Right lobe of liver (tissue), 6 donors: Measurements from ENCODE around the gene HTR7. TPM values are rescaled to one million over a fixed set of nuclear protein-coding genes. Genes with fewer than 3 reads are reported as not detected.
"Not testable (repeated sequence)": the region's sequence is repeated elsewhere in the genome, so short reads cannot be mapped to it uniquely, and the experiment has no call there.

Experiments
- ATAC-seq, 4 donors: fragments of 200-7000 bp; cut with Tn5 transposase; one replicate each; pipeline ENCODE4 v1.9.1; 2020; ENCODE audit warnings: mild to moderate bottlenecking in 4 of 4, moderate library complexity in 4 of 4
- DNase-seq, 3 donors: peaks; one replicate each; pipeline ENCODE4 v3.0.0-alpha.2; 2020
- H3K27ac ChIP-seq, 3 donors: fragments of 200-600 bp; one replicate each; pipeline ENCODE4 v1.8.0; 2022
- H3K27me3 ChIP-seq, 2 donors: fragments of 200-600 bp; one replicate each; pipeline ENCODE4 v1.8.0; 2022
- H3K36me3 ChIP-seq, 4 donors: fragments of 200-600 bp; sonication (generic) in 1 of 4; one replicate each; pipeline versions ENCODE4 v1.5.1 to v1.8.0; 2017 to 2022; ENCODE audit warnings: control low read depth in 1 of 4
- H3K4me1 ChIP-seq, 4 donors: fragments of 200-600 bp; sonication (generic) in 1 of 4; one replicate each; pipeline versions ENCODE4 v1.5.1 to v1.8.0; 2017 to 2022; ENCODE audit warnings: control low read depth in 1 of 4
- H3K4me3 ChIP-seq, 3 donors: fragments of 200-600 bp; one replicate each; pipeline ENCODE4 v1.8.0; 2022
- H3K9me3 ChIP-seq, 4 donors: fragments of 200-600 bp; sonication (generic) in 1 of 4; one replicate each; pipeline versions ENCODE4 v1.5.1 to v1.8.0; 2017 to 2022; ENCODE audit warnings: control low read depth in 1 of 4
- POLR2A ChIP-seq: fragments of 450-650 bp; IDR thresholded peaks from one replicate; pipeline ENCODE4 v1.6.1; 2017; ENCODE audit warnings: antibody characterized with exemption, mild to moderate bottlenecking
- WGBS: methylation state at CpG from one replicate; pipeline ENCODE4 v1.1.6; 2018; ENCODE audit warnings: low coverage, low lambda C conversion rate; ENCODE audit not compliant: insufficient coverage; ENCODE audit errors: missing lambda C conversion rate; 5-methylcytosine and 5-hydroxymethylcytosine counted together
- intact Hi-C, 2 donors: fragments of 100-400 bp; cut with DNase I; formaldehyde crosslinking; loops; one replicate each; pipeline versions ENCODE4 v1.11.2 to v1.14.1; 2022
- total RNA-seq, 6 experiments: library from RNA; depleted of rRNA in 2 of 6; stranded (reverse); fragments of >200 nt in 2 of 6; fragmentation: NEBNext Ultra II Directional in 3 of 6; extraction: Animal tissue kit (Norgen Biotek cat#: 25700) in 3 of 6; gene quantifications; one replicate each; pipeline versions ENCODE4 v1.1.0 to v1.2.4, GENCODE V29; 2016 to 2023
- TF ChIP-seq, protein P1 (sequence below), 4 donors: fragments of 200-600 bp in 3 of 4; fragments of 450-650 bp in 1 of 4; IDR thresholded peaks; one replicate each; pipeline versions ENCODE4 v1.5.1 to v1.8.0; 2016 to 2022; ENCODE audit warnings: antibody characterized with exemption in 4 of 4, mild to moderate bottlenecking in 2 of 4
- donor health status: DM: no; HTN: yes; CAD: no.
- donor health status: DM: no; HTN: no; CAD: no.
- donor health status: DM: no; HTN: no; CAD: no.
- donor health status: DM: no; HTN: yes; CAD: no.
- donor health status: DM: no; HTN: yes; CAD: no.

The HTR7 gene
- total RNA-seq, 6 experiments from 2014 or later = 0.07 to 0.43 (median 0.19) TPM; not detected in 1

DNA sequence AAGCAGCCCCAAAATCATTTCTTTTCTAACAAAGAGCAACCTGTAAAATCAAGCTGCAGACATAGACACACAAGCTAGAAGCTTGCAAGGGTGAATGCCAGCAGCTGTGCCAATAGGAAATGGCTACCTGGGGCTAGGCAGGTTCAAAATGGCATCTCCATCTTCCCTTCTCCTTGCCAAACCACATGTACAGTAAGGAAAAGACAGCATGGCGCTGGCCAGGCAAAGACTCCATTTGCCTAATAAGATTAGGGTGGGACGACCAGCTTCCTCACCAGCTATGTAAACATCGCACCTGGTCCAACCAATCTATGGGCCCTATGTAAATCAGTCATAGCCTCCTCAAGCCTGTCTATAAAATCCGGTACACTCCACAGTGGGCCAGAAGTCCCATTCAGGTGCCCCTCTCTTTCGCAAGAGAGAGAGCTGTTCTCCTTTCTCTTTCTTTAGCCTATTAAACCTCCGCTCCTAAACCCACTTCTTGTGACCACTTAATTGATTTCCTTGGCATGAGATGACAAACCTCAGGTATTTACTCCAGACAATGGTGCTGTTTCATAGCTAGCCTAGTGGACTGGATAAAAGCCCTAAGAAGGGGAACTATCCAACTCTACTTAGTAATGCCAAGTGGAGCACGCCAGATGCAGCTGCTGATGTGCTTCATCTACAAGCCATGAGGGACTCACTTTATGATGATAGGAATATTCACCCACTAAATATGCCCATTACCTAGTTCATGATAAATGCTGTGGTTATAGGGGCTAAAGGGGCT, 44.1 kb downstream of the HTR7 start:
- Histone ChIP-seq H3K27ac (no peak overlapping the region), H3K9me3 (no peaks in the 10 kb centered on the region), H3K4me1 (no peaks in the 10 kb centered on the region), H3K36me3 (no peaks in the 10 kb centered on the region), H3K4me3 (no peak overlapping the region), H3K27me3 (no peaks in the 10 kb centered on the region)
- TF ChIP-seq, protein P1, sequence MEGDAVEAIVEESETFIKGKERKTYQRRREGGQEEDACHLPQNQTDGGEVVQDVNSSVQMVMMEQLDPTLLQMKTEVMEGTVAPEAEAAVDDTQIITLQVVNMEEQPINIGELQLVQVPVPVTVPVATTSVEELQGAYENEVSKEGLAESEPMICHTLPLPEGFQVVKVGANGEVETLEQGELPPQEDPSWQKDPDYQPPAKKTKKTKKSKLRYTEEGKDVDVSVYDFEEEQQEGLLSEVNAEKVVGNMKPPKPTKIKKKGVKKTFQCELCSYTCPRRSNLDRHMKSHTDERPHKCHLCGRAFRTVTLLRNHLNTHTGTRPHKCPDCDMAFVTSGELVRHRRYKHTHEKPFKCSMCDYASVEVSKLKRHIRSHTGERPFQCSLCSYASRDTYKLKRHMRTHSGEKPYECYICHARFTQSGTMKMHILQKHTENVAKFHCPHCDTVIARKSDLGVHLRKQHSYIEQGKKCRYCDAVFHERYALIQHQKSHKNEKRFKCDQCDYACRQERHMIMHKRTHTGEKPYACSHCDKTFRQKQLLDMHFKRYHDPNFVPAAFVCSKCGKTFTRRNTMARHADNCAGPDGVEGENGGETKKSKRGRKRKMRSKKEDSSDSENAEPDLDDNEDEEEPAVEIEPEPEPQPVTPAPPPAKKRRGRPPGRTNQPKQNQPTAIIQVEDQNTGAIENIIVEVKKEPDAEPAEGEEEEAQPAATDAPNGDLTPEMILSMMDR (IDR thresholded peaks at IDR 0.05) = no peak
- no peak for TF ChIP-seq POLR2A
- ATAC-seq (no peak), DNase-seq (no peak)
- 97% methylated on average over 3 of the region's 7 CpGs for WGBS
- intact Hi-C loops = no loop called here

DNA sequence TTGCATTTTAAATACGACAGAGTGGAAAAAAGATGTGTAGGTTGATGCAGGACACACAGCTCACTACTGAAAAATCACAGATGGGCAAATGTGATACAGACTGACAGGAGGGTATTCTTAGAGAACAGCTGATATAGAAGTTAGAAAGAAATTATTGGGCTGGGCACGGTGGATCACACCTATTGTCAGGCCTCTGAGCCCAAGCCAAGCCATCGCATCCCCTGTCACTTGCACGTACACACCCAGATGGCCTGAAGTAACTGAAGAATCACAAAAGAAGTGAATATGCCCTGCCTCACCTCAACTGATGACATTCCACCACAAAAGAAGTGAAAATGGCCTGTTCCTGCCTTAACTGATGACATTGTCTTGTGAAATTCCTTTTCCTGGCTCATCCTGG, 50.7 kb downstream of the HTR7 start:
- ATAC-seq, H3K9me3 ChIP-seq, DNase-seq, intact Hi-C loops, H3K36me3 ChIP-seq, H3K27ac ChIP-seq, H3K27me3 ChIP-seq, H3K4me3 ChIP-seq, H3K4me1 ChIP-seq: not testable (repeated sequence)
- WGBS = 83% methylated on average over 4 of the region's 4 CpGs

DNA sequence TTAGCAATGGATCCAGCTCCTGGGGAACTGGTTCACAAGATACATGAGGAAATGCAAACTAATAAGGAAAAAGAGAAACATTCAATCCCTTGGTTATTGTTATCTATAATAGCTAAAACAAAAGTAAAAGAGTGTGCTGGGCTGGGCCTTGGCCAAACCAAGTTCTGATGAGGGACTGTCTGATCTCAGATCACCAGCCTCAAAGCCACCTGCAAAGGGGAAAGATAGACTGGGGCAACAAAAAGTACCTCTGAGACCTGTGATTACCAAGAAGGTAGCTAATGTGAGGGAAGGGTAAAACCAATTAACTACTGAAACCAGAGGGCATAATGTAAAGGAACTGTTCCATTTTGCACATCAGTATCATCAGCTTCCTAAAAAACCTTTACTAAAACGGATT, 51.2 kb downstream of the HTR7 start:
- Histone ChIP-seq H3K4me1 (no peaks in the 10 kb centered on the region), H3K27ac (no peak overlapping the region), H3K9me3 (no peaks in the 10 kb centered on the region), H3K36me3 (no peaks in the 10 kb centered on the region), H3K4me3 (no peak overlapping the region), H3K27me3 (no peaks in the 10 kb centered on the region)
- TF ChIP-seq, protein P1 (IDR thresholded peaks at IDR 0.05) = no peak
- TF ChIP-seq POLR2A = no peak
- ATAC-seq (no peak), DNase-seq (no peak)
- 50% methylated on average over 1 of the region's 1 CpG for WGBS
- intact Hi-C loops = no loop called here

DNA sequence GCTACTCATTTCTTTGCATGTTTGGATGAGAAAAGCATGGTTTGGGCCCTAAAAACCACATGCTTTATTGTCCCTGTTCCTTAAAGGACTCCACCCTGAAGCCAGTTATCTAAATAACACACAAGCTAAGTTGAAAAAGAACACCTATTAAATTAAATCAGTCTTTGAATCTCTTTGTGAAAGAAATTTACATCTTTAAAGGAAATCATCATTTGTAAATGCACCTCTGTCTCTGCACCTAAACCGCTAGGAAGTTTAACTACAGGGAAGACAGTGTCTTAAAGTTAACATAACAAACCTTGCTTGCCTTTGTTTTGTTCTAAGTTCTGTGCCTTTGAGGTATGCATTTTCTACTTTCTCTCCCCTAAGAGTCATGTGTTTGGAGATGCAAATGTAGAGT, 52.6 kb downstream of the HTR7 start:
- ATAC-seq = no peak
- Histone ChIP-seq H3K4me1 (no peaks in the 10 kb centered on the region), H3K36me3 (no peaks in the 10 kb centered on the region), H3K9me3 (no peaks in the 10 kb centered on the region), H3K27me3 (no peaks in the 10 kb centered on the region), H3K4me3 (no peak overlapping the region), H3K27ac (no peak overlapping the region)
- no peak for DNase-seq
- TF ChIP-seq POLR2A = no peak
- TF ChIP-seq, protein P1 (IDR thresholded peaks at IDR 0.05) = no peak
- WGBS = 56% methylated on average over 1 of the region's 1 CpG
- intact Hi-C loops = no loop called here

DNA sequence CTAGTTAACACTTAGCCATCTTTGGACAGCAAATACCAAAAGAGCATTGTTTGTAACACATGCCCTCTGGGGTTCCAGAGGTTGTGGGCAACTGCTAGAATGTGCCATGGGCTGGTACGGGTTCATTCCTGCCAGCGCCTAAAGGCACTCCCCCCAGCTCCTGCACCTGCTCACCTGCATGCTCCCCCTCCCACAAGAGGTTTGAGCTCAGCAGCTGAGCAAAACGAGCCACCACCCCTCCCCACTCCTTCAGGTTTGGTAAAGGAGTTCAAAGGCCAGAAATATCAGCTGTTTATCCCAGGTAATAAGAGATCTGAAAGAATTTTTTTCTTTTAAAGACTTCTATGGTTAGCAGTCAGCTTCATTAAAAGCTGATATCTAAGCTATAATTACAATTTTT, 53.5 kb downstream of the HTR7 start:
- no peak overlapping the region for H3K27ac ChIP-seq
- 20% methylated on average over 1 of the region's 3 CpGs for WGBS
- intact Hi-C loops = no loop called here

More for the DNA sequence above, 53.5 kb downstream of the HTR7 start:
- no peaks in the 10 kb centered on the region for H3K9me3 ChIP-seq
- TF ChIP-seq POLR2A = no peak
- TF ChIP-seq, protein P1 (IDR thresholded peaks at IDR 0.05) = no peak
- H3K36me3 ChIP-seq = no peaks in the 10 kb centered on the region
- H3K27me3 ChIP-seq = no peaks in the 10 kb centered on the region
- DNase-seq = no peak
- no peak for ATAC-seq
- H3K4me3 ChIP-seq = no peak overlapping the region
- H3K4me1 ChIP-seq = no peaks in the 10 kb centered on the region
